ENCODE measurements around the gene INPP4A. TPM values are rescaled to one million over a fixed set of nuclear protein-coding genes. Genes with fewer than 3 reads are reported as not detected.

The INPP4A gene
- total RNA-seq, 2 donors from 2014 or later = 12.7 to 18.2 TPM

- Histone ChIP-seq H3K4me3 (no peak overlapping the region), H3K36me3 (peaks cover 47% of the 10 kb centered on the region), H3K4me1 (peaks cover 0 to 7% of the 10 kb centered on the region in 2 donors), H3K9me3 (no peaks in the 10 kb centered on the region), H3K27ac (no peak overlapping the region), H3K27me3 (no peaks in the 10 kb centered on the region)
- TF ChIP-seq, protein P1, sequence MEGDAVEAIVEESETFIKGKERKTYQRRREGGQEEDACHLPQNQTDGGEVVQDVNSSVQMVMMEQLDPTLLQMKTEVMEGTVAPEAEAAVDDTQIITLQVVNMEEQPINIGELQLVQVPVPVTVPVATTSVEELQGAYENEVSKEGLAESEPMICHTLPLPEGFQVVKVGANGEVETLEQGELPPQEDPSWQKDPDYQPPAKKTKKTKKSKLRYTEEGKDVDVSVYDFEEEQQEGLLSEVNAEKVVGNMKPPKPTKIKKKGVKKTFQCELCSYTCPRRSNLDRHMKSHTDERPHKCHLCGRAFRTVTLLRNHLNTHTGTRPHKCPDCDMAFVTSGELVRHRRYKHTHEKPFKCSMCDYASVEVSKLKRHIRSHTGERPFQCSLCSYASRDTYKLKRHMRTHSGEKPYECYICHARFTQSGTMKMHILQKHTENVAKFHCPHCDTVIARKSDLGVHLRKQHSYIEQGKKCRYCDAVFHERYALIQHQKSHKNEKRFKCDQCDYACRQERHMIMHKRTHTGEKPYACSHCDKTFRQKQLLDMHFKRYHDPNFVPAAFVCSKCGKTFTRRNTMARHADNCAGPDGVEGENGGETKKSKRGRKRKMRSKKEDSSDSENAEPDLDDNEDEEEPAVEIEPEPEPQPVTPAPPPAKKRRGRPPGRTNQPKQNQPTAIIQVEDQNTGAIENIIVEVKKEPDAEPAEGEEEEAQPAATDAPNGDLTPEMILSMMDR (IDR thresholded peaks at IDR 0.05) = no peak
- DNase-seq (ENCODE audit: low spot score) = peak; percentile 18
Observed at GRCh38 chr2:98551316-98551715, 106.7 kb downstream of the INPP4A start.

DNA sequence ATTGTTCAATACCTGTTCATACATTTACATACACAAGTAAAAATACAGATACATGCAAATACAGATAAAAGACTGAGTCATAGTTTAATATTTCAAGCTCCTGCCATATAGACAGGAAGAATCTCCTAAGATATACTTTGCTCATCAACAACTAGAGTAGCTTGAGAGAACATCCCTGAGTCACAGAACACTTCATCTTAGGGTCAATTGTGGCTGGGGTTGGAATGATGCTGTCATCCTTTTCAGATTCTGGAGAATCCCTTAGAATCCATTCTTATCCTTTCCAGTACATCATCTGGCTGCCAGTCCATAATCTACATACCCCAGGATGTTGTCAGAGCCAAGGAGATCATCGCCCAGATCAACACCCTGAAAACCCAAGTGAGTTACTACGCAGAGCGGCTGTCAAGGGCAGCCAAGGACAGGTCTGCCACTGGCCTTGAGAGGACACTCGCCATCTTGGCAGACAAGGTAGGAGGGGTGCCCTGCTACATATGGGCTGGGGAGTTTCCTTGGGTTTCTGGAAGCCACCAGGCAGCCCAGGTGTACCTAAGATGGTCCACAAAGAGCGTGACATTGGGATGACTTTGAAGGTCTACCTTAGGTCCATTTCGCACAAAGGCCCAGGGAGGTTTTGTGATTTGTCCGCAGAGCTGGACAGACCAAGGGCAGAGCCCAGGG, 108.0 kb downstream of the INPP4A start:
- Histone ChIP-seq H3K9me3 (no peaks in the 10 kb centered on the region), H3K36me3 (peaks cover 36% of the 10 kb centered on the region), H3K4me3 (no peak overlapping the region), H3K4me1 (peaks cover 0 to 7% of the 10 kb centered on the region in 2 donors), H3K27me3 (no peaks in the 10 kb centered on the region), H3K27ac (no peak overlapping the region)
- TF ChIP-seq, protein P1 (IDR thresholded peaks at IDR 0.05) = no peak
- DNase-seq (ENCODE audit: low spot score) = no peak

DNA sequence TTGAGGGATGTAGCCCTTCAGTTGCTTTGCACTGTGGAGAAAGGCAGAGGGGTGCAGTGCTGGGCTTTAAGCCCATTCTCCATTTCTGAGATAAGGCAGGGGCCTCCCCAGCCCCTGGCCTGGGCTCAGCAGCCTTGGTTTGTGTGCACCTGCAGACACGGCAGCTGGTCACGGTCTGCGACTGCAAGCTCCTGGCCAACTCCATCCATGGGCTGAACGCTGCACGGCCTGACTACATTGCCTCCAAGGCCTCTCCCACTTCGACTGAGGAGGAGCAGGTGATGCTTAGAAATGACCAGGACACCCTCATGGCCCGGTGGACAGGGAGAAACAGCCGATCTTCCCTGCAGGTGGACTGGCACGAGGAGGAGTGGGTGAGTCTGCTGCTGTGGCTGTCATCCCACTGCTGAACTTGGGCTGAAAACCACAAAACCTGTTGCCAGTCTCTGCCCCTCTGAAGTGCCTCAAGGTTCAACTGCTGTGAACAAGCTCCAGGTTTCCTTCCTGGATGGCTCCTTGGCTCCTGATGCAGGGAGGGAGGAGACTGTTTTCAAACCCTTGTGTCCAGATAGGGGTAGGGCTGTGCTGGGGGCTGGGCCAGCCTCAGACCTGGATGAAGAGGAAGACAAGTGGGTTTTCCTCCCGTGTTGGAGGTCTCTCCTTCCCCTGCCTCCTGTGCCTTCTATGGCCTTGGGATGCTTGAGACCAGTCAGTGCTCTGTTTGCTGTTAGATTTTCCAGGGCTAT, 109.6 kb downstream of the INPP4A start:
- H3K27ac ChIP-seq = no peak overlapping the region

GRCh38 chr2:98555696-98556095, 111.0 kb downstream of the INPP4A start:
- H3K27ac ChIP-seq = no peak overlapping the region
- no peak overlapping the region for H3K4me3 ChIP-seq
- no peaks in the 10 kb centered on the region for H3K27me3 ChIP-seq
- H3K9me3 ChIP-seq = no peaks in the 10 kb centered on the region
- TF ChIP-seq, protein P1 (IDR thresholded peaks at IDR 0.05) = no peak
- peaks cover 42% of the 10 kb centered on the region for H3K36me3 ChIP-seq
- no peak for DNase-seq (ENCODE audit: low spot score)
- H3K4me1 ChIP-seq = peaks cover 0 to 18% of the 10 kb centered on the region in 2 donors

More for the DNA sequence above, 109.6 kb downstream of the INPP4A start:
- DNase-seq (ENCODE audit: low spot score) = no peak
- Histone ChIP-seq H3K9me3 (no peaks in the 10 kb centered on the region), H3K4me1 (peaks cover 0 to 7% of the 10 kb centered on the region in 2 donors), H3K27me3 (no peaks in the 10 kb centered on the region), H3K36me3 (peaks cover 42% of the 10 kb centered on the region), H3K4me3 (no peak overlapping the region)
- TF ChIP-seq, protein P1 (IDR thresholded peaks at IDR 0.05) = no peak

- Histone ChIP-seq H3K4me3 (no peak overlapping the region), H3K36me3 (peaks cover 42% of the 10 kb centered on the region), H3K27me3 (no peaks in the 10 kb centered on the region), H3K9me3 (no peaks in the 10 kb centered on the region), H3K27ac (no peak overlapping the region), H3K4me1 (peaks cover 0 to 26% of the 10 kb centered on the region in 2 donors)
- TF ChIP-seq, protein P1 (IDR thresholded peaks at IDR 0.05) = no peak
- DNase-seq (ENCODE audit: low spot score) = no peak
Observed at GRCh38 chr2:98556344-98557033, 111.8 kb downstream of the INPP4A start.

Data from right atrium auricular region (tissue), 2 donors.